Colon (tissue), 2 donors: ENCODE data around the gene C19orf38.

Experiments used
- FAIRE-seq: peaks from 2 replicates; lab custom pipeline; 2012; peaks lifted over from hg19 to GRCh38; lab: Jason Lieb, UNC
- donor health status: control.
- donor health status: control.

C19orf38 gene, protein sequence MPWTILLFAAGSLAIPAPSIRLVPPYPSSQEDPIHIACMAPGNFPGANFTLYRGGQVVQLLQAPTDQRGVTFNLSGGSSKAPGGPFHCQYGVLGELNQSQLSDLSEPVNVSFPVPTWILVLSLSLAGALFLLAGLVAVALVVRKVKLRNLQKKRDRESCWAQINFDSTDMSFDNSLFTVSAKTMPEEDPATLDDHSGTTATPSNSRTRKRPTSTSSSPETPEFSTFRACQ

DNA sequence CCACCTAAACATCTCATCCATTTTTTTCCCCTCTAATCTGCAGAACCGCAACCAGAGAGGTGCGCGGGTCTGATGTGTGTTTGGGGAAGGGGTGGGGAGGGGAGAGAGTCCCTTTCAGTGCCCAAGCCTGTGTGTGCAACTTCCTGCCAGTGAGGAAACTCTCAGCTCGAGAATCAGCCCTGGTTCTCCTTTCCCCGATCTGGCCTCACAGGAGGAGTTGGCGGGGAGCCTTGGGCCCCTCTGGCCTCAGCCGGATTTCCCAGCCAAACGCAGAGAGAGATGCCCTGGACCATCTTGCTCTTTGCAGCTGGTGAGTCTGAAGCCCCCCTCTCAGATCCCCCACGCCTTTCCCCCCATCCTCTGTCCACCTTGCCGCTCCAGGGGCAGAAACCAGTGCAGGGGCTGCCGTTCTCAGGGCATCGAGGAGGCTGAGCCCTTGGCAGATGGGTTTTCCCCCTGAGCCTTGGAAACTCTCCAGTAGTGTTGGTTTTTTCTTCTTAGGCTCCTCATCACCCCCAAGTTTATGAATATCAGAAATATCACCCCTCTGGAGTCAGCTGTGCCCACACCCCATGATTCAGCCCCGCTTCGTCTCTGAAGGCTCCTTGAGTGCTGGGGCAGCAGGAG is at the start of gene C19orf38:
TSS of gene C19orf38 (plus strand) at position 186 of the 627 bp plus-strand sequence. CDS start at position 280, 94 bp downstream.
- FAIRE-seq: no peak

DNA sequence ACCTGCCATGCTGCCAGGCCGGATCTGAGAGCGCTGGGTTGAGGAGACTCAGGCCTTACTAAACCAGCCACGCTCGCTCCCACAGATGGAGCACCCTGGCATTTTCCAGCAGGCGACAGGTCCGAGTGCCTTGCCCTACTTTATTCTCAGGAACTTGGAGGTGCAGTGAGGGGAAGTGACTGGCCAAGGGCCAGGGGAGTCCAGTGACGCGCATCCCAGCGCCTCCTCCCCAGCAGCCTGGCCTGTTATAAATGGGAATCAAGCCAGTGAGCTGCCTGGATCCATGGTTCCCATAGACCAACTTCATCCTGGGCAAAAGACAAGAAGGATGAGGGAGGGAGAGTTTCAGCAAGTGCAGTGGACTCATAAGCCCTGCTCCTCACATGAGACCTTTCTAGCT is 47.7 kb upstream of the C19orf38 start:
- no peak for FAIRE-seq

DNA sequence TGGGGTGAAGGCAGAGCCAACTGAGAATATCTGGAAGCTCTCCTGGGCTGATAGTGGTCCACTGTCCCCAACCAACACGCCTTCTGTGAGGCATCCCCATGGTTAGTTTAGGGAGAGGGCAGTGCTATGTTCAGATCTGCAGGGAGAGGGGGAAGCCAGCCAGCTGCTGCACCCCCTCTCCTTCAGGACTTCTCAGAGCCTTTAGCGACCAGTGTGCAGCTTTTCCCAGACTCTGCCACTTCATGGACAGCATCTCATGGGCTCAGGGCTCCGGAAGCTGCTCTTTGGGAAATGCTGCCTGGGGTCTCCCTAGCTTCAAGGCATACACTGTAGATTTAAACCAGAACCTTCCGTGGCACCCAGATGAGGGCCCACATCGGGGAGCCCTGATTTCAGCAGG is 45.7 kb upstream of the C19orf38 start:
- no peak for FAIRE-seq

DNA sequence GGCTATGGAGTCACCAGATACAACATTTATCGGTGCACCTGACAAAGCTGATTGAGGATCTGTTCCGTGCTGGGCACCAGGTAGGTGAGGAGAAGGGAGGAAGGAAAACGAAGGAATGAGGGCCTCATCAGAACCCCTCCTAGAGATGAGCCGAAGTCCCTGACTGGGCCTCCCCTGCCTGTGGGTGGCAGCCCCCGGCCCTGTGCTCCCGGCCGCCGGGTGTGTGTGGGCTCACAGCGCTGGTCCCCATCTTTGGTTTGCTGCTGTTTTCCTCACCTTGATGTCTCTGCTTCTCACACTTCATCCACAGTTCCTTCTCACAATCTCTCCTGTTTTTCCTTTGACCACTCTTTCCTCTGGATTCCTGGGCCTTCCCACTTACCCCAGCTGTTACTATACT is 45.0 kb upstream of the C19orf38 start:
- FAIRE-seq: no peak

DNA sequence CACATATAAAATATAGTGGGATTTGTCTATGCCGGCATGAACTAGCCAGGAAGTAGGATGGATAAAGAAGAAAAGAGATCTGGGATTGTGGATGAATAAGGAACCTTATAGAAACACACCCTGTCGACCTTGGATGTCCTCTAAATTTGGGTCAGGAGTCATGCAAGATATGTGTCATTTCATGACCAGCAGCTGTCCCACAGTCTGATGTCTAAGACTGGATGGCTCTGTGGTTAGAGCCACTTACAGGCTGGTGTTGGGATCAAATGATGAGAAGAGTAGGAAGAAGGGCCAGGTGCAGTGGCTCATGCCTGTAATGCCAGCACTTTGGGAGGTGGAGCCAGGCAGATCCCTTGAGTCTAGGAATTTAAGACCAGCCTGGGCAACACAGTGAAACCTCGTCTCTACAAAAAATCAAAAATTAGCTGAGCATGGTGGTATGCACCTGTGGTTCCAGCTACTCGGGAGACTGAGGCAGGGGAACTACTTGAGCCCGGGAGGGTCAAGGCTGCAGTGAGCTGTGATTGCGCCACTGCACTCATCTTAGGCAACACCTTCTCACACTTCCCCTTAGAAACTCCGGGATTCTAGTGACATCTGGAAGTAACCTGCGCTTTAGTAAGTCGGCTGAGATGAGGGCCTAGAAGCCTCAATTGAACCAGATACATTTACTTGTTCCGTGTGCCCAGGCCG is 43.0 kb upstream of the C19orf38 start:
- FAIRE-seq: no peak

DNA sequence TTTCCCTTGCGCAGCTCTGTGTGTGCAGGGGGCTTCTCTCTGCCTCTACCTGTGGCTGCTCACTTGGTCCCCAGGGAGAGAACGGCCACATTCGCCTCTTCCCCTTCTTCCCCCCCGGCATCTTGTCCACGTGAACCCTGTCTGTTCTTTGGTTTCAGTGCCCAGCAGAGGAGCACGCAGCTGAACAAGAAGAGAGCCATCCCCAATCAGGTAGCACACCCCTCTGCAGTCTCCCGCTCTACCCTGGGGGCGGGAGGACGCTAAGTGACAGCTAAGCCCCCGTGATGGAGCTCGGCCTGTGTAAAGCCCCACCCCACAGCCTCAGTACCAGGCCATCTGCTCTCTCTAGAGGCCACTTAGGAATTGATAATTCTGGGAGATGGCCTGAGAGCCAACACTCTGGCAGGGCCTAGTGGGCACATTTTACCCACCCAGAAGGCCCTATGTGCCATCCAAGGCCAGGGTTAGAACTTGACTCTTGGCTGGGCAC is 42.4 kb upstream of the C19orf38 start:
- FAIRE-seq: no peak

DNA sequence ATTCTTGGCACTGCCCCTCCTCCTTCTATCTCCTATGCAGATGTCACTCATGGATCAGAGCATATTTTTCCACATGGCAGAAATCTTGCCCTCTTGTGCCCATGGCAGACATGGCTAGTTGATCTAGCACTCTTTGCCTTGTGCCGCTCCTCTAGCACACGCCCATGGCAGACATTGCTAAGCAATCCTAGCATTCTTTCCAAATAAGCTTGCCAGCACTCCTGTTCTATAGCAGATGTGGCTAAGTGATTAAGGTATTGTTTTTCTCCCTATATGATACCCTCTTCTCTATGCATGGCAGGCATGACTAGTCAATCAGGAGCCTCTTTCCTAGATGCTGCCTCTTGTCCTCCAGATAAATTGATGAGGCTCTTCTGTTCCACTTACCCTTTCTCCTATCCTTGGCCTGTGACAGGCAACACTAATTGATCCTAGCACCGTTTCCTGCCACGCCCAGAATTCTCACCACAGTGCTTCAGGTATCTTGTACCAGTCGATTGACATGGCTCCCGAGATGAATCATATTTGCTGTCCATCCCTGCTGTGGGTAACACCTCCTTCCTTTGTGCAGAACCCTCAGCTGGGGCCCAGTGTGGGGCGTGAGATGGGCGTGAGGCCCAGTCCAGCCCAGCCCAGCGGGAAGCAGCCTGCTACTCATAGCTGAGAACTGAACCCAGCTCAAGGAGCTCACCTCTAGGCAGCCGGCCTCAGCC is 39.1 kb upstream of the C19orf38 start:
- no peak for FAIRE-seq

DNA sequence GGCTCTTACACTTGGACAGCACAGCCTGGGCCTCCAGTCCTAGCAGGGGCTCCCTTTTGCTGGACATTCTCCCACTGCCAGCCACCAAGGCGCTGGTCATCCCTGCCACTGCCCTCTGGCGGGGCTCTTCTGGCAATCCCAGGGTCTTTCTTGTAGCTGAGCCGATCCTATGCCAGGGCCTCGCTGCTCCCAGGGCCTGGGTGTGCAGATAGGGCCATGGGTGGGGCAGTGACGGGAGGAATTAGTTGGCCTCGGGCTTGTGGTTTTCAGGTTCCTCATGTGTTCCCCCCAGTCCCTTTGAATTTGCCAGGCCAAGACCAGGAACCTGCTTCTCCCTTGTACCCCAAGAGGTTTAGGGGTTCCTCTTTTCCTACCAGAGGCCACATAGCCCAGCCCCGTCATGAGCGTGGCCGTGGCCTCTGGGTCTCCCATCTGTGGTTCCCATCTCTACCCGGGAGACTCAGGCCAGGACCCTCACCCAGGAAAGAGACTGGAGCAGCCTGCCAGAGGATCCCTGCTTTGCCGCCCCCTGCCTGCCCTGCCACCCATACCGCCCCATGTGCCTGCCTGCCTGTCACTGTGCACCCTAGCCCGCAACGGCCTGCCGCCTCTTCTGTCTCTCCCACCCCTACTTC is 38.4 kb upstream of the C19orf38 start:
- no peak for FAIRE-seq

DNA sequence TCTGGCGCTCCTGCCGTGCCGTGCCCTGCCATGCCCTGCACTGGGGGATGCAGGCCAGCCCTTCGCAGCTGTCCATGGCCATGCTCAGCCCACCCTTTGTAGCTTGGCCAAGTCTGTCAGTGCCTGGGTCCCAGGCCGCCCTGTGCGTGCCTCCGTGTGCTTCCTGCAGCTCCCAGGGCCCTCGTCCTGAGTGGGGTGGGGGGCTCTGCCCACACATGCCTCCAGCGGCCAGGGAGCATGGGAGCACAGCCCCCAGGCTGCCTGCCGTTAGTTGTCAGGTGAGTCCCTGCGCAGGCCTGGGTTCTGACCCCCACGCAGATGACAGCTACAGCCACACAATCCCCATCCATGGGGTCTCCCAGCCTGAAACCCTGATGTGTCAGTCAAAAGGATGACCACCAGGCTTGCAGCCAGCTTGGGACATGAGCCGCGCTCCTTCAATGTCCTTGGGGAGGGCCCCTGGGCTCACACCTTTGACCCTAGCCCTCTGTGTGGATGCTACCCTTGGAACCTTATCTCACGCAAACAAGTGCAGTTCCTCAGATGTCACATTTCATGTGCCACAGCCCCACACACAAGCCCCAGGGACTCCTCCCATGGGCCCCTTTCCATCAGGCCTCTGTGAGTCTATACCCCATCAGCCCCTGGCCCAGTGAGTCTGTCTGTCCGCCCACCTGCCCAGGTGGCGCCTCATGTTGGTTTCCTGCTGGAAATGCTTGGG is 36.7 kb upstream of the C19orf38 start:
- FAIRE-seq: no peak

DNA sequence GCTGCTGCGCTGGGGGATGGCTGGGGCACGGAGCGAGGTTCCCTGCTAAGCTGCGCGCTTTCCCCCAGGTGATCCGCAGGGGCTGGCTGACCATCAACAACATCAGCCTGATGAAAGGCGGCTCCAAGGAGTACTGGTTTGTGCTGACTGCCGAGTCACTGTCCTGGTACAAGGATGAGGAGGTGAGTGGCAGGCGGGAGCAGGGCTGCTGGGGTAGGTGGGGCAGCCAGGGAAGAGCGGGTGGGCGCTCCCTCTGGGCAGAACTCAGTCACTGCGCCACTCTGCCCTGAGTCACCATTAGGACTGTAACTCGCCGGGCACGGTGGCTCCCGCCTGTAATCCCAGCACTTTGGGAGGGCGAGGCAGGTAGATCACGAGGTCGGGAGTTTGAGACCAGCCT is 36.0 kb upstream of the C19orf38 start:
- FAIRE-seq: no peak

DNA sequence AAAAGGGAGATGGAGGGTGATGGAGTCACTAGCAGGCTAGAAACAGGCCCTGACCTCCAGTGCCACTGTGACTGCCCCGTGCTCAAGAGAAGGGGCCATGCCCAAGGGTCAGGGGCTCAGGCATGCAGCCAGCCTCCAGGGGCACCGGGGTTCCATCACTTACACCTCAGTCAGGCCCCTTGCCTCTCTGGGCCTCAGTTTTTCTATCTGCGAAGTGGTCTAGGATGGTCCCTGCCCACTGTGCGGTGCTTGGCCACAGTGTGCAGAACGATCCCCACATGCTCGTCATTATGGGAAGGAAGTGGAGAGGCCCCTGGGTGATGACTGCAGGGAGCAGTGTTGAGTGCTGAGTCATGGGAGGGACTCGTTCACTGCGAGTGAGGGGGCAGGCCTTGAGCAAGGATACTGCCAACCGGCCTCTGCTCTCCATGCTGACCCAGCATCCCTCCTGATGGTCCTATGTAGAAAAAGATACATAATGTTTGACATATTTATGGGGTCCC is 35.3 kb upstream of the C19orf38 start:
- no peak for FAIRE-seq

DNA sequence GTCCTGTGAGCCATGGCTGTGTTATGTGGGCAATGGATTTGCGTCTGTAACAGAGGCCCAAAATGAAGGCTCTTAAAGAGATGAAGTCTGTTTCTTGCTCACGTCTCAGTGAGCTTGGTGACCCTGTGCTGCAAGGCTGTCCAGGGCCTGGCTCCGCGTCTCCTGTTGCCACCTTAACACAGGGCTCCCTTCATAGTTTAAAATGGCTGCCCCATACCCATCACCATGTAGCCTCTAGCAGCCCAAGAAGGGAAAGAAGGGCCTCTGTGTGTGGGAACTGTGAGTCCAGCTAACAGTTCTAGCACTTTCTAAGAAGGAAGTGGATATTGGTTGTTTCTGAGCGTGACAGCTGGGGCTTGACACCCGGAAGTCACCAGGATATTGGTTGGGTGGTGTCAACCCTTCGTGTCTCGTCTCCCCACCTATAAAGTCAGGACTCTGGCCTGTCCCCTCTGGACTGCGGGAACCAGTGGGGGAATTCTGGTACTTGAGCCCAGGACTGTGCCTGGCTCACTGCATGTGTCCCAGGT is 33.1 kb upstream of the C19orf38 start:
- FAIRE-seq: no peak

DNA sequence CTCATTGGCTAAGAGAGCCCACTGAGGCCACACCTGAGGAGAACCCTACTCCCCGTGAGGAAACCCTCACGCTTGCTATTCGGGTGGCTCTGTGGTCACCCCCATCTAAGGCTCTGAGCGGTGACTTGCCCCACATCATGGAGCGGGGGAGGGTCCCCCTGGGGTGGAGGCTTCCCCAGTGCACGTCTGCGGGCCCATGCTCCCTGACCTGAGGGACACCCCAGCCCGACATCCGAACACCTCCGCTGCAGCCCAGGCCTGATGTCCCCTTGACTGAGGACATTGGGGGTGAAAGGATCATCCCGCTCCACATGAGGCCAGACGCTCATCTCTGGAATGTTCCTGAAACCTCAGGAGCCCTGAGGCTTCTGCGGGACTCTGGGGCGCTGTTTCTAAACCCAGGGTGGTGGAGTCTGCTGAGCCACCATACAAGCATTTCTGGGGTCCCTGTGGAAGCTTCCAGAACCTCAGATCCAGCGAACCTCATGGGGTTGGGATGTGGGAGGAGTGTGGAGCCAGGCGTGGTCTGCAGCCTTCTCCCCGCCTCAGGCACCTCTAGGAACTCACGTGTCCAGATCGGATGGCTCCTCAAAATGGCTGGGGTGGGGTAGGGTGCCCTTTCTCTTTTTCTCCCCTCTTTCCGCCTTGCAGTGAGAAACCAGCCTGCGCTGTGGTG is 32.1 kb upstream of the C19orf38 start:
- FAIRE-seq: no peak

DNA sequence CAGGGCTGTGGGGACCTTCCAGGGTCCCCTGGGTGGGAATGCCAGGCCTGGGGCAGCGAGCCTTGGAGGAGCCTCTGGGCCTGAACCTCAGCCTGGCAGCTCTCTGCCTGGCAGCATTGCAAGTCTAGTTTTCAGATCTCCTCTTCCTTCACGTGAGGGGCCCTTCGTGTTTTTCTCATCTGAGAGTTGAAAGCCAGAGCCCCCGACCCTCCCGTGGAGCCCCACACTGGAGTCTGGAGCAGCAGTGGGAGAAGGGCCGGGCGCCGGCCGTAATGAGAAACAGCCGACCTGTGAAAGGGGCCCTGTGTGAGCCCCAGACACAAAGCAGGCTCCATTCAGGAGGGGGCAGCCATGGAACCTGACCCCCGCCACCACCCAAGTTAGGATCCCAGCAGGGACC is 31.5 kb upstream of the C19orf38 start:
- no peak for FAIRE-seq

DNA sequence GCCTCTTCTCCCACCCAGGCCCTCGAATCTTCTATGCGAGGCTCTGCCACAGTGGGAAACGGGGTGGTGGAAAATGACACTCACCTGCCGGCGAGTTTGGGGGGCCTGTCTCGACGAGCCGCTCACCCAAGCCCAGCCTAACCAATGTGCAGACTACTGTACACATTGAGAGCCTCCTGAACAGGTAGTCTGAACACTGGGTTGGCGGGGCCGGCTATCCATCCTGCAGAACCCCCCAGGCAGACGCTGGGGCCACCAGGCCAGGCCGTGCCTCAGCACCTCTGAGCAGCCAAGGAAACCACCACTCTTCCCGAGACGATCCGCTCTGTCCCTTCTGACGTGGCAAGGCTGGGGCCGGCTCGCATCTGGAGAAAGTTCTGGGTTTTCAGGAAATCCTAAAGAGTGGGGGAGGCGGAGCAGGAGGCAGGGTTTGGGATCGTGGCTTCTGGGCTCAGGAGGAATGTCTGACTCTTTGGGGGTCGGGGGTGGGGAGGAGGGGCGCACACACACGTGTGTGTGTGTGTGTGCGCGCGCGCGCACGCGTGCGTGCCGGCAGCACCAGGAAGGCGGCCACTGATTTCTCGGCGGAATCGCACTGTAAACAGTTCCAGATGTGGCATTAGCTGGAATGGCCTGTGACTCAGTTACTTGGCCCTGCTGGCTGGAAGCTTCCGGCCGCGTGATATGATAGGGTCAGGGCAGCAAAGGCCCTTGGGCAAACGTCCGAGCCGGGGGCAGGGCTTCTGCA is 30.8 kb upstream of the C19orf38 start:
- FAIRE-seq: no peak

DNA sequence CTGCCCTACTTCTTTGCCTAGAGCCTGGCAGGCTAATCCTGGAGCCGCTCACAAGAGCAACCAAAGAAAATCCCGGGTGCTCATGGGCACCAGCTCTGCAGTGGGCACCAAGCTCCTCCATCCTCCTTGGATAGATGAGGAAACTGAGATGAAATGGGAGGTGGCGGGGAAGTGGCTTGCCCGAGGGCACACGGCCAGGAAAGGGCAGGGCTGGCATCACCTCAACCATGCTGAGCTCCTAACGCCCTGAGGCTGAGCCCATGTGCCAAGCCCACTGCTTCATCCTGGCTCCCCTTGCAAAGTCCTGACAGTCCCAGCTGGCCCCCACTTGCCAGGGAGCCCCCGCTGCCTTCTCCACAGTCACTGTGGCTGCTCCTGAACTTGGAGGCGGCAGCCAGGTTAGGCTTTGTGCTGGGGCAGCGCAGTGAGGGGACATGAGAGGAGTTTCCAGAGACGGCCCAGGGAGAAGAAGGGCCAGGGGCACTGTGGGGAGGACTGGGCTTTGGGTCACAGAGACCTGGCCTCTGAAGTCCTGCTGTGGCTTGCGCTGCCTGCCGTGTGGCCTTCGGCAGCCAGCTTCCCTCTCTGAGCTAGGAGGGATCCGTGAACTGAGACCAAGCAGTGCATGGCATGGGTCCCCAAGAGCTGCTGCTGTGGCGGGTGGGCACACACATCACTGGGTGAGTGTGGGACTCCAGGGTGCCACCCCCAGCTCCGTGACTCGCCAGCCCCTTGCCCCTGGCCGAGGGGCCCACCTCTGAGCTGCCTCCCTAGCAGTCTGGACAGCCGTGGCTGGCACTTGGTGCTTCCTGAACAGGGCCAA is 29.7 kb upstream of the C19orf38 start:
- no peak for FAIRE-seq

DNA sequence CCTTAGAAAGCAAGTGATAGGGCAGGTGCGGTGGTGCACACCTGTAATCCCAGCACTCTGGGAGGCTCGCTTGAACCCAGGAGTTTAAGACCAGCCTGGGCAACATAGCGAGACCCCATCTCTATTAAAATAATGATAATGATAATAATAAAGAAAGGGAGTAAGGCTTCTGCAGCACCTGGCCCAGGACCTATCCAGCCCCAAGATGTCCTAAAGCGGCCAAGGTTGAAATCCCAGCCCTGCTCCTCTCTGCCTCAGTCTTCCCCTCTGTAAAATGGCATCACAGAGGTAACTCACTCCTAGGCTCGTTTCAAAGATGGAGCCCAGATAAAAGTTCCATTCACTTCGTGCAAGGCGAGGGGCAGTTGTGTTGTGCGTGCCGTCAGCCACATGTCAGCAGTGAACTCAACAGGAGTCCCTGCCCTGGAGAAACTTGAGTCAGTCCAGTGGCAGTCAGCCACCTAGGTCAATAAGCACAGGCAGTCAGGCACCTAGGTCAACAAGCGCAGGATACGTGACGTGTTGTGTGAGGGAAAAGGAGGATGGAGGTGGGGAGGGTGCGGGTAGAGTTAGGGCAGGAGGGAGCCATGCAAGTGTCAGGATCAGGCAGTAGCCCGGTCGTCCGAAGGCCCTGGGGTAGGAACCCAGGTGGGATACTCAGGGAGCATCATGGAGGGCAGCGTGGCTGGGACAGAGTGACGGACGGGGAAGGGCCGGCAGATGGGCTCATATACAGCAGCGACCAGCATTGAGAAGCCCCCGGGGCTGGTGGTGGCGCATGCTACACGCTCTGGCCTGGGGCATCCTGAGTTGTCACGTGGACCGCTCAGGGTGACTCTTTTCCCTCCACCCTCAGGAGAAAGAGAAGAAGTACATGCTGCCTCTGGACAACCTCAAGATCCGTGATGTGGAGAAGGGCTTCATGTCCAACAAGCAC is 28.8 kb upstream of the C19orf38 start:
- FAIRE-seq: no peak

DNA sequence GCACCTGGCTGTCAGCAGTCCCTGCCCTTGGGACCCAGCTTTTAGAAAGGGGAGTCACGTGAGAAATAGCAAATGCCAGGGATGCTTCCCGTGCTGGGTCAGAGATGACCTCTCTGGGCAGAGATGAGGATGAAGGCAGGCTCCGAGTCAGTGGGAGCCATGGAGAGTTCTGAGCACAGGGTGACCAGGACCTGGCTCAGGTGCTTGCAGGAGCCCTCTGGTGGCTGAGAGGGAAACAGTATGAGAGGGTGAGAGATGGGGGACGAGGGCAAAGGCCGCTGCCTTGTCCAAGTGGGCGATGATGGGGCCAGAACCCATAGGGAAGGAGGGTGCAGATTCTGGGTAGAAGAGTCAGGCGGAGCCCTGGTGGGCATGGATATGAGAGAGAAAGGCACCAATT is 28.0 kb upstream of the C19orf38 start:
- no peak for FAIRE-seq
